Measurements from ENCODE around the gene P2RY6. TPM values are rescaled to one million over a fixed set of nuclear protein-coding genes. Genes with fewer than 3 reads are reported as not detected.

Gene P2RY6
- total RNA-seq, 1 experiment from 2014 or later: 0.80 TPM

DNA sequence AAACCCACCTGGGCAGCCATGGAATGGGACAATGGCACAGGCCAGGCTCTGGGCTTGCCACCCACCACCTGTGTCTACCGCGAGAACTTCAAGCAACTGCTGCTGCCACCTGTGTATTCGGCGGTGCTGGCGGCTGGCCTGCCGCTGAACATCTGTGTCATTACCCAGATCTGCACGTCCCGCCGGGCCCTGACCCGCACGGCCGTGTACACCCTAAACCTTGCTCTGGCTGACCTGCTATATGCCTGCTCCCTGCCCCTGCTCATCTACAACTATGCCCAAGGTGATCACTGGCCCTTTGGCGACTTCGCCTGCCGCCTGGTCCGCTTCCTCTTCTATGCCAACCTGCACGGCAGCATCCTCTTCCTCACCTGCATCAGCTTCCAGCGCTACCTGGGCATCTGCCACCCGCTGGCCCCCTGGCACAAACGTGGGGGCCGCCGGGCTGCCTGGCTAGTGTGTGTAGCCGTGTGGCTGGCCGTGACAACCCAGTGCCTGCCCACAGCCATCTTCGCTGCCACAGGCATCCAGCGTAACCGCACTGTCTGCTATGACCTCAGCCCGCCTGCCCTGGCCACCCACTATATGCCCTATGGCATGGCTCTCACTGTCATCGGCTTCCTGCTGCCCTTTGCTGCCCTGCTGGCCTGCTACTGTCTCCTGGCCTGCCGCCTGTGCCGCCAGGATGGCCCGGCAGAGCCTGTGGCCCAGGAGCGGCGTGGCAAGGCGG is 24.5 kb downstream of the P2RY6 start:
- DNase-seq (ENCODE audit: low read depth): no peak

DNA sequence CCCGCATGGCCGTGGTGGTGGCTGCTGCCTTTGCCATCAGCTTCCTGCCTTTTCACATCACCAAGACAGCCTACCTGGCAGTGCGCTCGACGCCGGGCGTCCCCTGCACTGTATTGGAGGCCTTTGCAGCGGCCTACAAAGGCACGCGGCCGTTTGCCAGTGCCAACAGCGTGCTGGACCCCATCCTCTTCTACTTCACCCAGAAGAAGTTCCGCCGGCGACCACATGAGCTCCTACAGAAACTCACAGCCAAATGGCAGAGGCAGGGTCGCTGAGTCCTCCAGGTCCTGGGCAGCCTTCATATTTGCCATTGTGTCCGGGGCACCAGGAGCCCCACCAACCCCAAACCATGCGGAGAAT is 25.1 kb downstream of the P2RY6 start:
- DNase-seq (ENCODE audit: low read depth): no peak

DNA sequence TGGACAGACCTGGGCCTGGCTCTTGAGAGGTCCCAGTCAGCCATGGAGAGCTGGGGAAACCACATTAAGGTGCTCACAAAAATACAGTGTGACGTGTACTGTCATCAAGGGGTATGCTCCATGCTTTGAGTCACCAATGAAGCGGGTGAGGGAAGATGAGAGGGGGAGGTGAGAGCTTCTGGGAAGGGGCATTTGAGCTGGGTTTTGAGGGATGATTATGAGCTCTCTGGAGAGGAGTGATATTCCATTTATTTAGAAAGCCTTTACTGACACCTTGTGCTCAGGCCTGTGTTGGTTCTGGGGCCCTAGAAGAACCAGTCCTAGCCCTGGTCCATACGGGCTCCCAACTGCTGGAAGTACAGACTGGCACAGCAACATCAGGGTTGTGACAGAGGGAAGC is 25.6 kb downstream of the P2RY6 start:
- DNase-seq (ENCODE audit: low read depth): no peak

DNA sequence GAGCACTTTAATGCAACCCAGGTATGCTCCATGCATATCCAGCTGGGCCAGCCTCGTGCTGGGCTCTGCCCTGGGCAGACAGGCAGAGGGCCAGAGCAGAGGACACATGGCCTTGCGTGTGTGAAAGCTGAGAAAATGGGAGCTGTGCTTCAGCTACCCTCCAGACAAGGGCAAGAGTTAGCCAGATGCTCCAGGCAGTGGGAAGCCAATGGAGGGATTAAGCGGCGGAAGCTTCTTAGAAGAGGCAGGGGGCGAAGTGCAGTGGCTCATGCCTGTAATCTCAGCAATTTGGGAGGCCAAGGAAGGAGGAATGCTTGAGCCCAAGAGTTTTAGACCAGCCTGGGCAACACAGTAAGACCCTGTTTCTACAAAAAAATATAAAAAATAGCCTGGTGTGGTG is 26.1 kb downstream of the P2RY6 start:
- DNase-seq (ENCODE audit: low read depth): no peak

DNA sequence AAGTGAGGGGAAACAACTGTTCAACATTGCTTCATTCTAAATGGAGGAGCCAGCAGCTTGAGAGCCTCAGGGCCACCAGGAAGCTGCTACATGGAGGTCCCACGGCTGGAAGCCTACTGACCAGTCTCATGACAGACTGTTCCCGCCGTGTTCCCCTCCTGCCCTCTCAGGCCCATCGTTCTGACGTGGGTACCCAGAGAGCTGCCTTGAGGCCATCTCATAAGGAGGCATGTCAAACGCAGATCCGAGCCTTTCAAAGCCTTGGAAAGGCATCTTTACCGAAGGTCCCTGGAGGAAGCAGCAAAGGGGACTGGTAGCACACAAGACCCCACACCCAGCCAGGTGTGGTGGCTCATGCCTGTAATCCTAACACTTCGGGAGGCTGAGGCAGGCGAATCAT is 27.6 kb downstream of the P2RY6 start:
- DNase-seq (ENCODE audit: low read depth): no peak

DNA sequence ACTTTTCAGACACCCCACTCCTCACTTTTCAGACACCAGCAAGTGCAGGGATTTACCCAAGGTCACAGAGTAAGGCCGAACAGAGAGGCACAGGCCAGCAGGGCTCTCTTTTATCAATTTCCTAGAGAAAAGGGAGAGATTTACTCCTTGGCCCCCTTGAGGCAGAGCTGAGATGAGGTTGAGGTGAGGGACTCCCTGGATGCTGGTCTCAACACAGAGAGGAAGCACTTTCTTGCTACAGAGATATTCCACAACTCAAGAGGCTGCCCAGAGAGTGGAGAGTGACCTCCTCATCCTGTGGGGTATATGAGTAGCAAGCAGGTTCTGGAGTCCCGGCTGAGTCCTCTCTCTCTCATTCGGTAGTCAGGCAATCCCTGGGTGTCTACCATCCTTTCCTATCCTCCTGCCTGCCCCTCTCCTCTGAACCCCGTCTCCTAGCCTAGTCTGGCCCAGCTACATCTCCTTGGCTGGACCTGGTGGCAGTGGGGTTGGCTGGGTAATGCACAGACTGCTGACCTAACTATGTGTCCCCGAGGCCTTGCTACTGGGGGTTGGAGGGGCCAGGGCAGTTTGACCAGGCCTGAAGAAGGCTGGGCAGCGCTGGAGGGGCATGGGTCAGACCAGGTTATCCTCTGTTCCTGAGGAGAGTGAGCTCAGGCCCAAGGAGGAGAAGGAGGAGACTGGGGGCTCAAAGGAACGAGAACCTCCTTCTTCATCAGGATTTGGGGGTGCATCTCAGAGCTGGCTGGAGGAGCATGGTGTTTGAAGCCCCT is 34.1 kb downstream of the P2RY6 start:
- DNase-seq (ENCODE audit: low read depth): no peak

DNA sequence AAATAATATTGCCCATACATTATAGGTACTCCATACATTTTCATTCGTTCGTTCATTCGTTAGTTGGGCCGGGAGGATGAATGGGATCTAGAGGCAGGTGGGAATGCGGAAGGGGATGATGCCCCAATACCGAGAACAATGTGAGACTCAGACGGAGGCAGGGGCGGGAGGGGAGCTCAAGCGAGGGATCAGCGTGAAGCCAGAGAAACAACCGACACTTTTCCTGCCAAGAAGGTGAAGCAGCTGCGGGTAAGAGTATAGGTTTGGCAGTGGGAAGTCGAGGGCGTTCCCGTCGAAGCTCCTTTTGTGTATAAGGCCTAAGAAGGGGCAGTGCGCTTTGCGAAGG is 34.8 kb downstream of the P2RY6 start:
- DNase-seq (ENCODE audit: low read depth): no peak

DNA sequence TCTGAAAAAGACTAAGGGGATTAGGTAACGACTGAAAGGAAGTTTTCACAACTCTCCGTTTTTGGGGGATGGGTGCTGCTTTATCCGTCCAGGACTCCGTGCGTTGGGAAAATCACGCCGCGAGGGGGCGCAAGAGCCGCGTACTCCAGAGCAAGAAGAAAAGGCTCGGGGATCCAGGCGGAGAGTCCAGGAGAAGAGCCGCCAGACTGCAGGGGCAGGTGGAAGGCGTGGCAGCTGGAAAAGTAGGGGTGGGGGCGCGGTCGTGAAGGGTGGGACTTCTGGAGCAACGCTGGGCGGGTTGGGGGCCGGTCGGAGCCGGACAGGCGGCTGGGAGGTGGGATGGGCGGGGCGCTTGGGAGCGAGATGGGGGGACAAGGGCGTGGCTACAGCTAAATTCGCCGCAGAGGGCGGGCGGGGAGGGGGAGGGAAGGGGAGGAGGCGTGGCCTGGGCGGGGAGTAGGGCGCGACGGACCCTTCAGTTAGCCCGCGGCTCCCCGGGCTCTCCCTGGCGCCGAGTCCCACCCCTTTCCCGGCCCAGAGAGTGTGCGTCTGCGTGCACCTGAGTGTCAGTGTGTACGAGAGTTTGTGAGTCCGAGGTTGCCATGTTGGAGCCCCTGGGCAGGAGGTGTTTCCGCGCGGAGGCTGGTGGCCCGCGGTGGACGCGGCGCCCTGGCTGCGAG is 35.3 kb downstream of the P2RY6 start:
- DNase-seq (ENCODE audit: low read depth): peak; percentile 96

DNA sequence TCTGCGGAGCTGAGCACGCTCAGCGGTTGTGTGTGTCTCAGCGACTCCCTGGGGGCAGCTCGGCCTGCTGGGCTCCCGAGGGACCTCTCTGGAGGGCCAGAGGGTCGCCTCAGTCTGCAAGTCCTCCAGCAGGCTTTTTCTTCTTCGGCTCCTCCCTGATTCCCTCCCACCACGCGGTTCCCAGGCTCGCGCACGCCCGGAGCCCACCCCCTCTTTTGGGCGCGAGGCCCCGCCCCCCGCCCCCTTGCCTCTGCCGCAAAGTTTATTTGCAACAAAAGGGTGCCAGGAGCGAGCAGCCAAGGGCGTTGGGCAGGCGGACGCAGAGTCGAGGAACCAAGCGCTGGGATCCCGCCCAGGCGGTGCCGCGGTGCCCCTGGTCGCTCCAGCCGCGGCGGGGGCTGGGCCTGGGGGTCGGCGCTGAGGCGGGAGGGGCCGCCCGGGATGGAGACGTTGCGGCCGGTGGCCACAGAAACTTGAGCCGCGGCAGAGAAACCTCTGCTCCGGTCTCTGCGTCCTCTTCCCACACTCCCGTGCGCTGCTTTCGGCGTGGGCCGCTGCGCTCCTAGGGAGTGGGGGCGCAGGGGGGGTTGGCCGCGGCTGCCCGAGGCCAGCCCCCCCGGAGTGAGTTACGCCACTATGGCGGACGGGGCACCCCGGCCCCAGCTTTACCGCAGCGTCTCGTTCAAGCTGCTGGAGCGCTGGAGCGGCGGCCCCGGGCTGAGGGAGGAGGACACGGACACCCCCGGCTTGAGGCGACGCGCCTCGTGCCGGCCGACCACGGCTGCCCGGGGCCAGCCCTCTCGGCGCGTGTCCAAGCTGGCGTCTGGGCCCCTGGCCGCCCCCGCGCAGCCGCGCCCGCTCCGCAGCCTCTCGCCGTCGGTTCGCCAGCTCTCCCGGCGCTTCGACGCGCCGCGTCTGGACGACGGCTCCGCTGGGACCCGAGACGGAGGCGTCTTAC is 36.1 kb downstream of the P2RY6 start, which contains the start of gene ARHGEF17:
TSS of gene ARHGEF17 (plus strand) at position 274 of the 958 bp plus-strand sequence. CDS start at position 637, 363 bp downstream.
- DNase-seq (ENCODE audit: low read depth): peak; percentile 84

DNA sequence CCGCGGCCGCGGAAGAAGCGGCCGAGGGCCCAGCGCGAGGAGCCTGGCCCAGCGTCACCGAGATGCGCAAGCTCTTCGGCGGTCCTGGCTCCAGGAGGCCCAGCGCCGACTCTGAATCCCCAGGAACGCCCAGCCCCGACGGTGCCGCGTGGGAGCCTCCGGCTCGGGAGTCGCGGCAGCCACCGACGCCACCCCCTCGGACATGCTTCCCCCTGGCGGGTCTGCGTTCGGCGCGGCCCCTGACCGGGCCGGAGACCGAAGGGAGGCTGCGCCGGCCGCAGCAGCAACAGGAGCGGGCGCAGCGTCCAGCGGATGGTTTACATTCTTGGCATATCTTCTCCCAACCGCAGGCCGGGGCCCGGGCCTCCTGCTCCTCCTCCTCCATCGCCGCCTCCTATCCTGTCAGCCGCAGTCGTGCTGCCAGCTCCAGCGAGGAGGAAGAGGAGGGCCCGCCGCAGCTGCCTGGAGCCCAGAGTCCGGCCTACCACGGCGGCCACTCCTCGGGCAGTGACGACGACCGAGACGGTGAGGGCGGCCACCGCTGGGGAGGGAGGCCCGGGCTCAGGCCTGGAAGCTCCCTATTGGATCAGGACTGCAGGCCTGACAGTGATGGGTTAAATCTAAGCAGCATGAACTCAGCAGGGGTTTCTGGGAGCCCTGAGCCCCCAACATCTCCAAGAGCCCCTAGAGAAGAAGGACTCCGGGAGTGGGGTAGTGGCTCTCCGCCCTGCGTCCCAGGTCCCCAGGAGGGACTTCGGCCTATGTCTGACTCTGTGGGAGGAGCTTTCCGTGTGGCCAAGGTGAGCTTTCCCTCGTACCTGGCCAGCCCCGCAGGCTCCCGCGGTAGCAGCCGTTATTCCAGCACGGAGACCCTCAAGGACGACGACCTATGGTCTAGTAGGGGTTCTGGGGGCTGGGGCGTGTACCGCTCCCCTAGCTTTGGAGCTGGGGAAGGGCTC is 37.1 kb downstream of the P2RY6 start:
- DNase-seq (ENCODE audit: low read depth): peak; percentile 96

DNA sequence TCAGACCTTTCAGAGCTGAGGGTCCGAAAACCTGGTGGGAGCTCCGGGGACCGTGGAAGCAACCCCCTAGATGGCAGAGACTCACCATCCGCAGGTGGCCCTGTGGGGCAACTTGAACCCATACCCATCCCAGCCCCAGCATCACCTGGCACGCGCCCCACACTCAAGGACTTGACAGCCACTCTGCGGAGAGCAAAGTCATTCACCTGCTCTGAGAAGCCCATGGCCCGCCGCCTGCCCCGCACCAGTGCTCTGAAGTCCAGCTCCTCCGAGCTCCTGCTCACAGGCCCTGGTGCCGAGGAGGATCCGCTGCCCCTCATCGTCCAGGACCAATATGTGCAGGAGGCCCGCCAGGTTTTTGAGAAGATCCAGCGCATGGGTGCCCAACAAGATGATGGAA is 37.9 kb downstream of the P2RY6 start:
- DNase-seq (ENCODE audit: low read depth): no peak

DNA sequence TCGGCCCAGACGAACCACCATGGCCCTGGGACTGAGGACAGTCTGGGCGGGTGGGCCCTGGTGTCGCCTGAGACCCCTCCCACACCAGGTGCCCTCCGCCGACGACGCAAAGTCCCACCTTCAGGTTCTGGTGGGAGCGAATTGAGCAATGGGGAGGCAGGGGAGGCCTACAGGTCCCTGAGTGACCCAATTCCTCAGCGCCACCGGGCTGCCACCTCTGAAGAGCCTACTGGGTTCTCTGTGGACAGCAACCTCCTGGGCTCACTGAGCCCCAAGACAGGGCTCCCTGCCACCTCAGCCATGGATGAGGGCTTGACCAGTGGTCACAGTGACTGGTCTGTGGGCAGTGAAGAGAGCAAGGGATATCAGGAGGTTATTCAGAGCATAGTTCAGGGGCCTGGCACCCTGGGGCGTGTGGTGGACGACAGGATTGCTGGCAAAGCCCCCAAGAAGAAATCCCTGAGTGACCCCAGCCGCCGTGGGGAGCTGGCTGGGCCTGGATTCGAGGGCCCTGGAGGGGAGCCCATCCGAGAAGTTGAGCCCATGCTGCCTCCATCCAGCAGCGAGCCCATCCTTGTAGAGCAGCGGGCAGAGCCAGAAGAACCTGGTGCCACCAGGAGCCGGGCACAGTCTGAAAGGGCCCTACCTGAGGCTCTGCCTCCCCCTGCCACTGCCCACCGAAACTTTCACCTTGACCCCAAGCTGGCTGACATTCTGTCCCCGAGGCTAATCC is 38.7 kb downstream of the P2RY6 start:
- DNase-seq (ENCODE audit: low read depth): no peak

DNA sequence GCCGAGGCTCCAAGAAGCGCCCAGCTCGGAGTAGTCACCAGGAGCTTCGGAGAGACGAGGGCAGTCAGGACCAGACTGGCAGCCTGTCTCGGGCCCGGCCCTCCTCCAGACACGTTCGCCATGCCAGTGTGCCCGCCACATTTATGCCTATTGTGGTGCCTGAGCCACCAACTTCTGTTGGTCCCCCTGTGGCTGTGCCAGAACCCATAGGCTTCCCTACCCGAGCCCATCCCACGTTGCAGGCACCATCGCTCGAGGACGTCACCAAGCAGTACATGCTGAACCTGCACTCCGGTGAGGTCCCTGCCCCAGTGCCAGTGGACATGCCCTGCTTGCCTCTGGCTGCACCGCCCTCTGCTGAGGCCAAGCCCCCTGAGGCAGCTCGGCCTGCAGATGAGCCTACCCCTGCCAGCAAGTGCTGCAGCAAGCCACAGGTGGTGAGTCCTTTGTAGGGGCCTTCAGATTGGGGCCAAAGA is 39.3 kb downstream of the P2RY6 start:
- DNase-seq (ENCODE audit: low read depth): no peak

DNA sequence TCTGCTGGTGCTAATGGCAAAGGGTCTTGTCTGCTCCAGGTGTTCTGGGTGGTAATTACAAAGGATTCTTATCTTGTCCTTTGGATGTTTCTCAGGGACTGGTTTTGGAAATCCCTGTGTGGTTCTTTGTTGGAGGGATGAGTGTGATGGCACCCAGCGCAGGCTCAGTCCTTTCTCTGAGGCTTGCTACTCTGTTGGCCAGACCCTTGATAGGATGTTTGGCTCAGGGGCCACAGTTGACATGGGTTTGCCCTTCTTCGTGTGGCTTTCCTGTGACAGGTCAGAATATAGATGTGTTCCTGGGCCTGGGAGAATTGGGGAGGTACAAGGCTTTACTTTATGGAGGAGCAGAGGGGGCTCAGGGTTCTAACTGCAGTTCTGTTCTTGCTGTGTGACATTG is 39.9 kb downstream of the P2RY6 start:
- DNase-seq (ENCODE audit: low read depth): no peak

DNA sequence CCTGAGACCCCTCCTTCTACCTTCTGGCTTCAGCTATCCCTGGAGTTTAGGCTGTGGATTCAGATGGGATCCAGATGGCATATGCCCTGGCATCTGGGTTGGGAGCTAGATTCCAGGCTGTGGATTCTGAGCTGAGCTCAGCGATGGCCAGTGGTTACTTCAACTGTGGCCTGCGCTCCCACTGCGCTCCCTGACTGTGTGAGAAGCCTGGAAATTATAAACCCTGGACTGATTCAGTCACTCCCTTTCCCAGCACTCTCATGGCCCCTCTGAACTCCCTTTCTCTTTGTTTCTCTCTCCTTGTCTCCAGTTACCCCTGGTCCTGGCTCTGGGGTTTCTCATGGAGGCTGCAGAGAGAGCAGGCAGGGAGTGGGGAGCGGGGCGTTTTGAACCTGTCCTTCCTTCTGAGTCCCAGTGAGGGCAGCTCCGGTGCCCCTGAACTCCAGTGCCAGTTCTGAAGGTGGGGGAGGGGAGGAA is 40.8 kb downstream of the P2RY6 start:
- DNase-seq (ENCODE audit: low read depth): no peak

DNA sequence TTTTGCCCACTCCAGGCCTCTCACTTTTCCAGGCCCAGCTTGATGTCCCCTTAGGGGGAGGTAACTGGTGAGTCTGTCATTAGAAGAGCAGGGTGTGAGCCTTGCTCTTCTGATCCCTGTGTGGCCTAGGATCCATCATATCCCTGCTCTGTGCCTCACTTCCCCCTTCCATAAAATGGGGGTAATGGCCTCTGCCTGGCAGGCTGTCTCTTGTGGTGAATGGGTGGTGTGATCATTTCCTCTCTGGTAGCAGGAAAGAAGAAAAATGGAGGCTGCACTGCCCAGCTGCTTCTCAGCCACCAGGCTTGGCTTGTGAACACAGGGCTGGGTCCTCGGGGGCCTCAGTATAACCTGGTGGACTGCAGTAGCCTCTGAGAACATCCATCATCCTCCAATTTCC is 41.5 kb downstream of the P2RY6 start:
- peak; percentile 27 for DNase-seq (ENCODE audit: low read depth)

DNA sequence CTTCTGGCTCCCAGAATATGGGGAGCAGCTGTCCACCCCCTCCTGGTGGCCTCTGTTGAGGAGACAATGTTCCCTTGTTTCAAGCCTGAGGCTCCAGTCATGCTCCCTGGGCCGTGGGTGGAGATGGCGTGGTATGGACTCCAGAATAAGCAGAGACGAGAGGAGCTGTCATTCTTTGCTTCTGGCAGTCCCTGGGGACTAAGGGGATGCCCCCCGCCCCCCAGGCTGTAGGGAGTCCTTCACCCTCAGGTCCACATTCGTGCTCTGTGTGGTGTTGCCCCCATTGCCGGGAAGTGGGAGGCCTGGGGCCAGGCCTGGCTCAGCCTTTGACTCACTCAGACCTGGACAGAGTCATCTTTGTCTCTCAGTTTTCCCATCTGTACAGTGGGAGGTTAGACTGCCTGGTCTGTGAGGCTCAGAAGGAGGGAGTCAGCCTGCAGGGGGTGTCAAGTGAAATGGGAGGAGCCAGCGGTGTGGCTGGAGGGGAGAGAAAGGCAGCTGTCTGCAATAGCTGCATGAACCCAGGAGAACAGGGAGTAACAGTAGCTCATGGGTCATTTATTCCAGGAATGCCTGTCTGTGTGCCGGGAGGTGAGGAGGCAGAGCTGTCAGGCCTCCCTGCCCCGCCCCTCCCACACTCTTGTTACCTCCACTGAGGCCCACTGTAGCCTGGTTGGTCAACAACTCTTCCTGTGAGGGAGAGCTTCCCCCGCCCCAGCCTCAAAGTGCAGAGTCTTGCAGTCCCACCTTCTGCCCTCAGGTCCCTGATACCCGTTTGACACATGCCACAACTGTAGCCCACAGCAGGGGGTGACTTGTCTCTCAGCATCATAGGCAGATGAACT is 42.2 kb downstream of the P2RY6 start:
- DNase-seq (ENCODE audit: low read depth): peak; percentile 57

DNA sequence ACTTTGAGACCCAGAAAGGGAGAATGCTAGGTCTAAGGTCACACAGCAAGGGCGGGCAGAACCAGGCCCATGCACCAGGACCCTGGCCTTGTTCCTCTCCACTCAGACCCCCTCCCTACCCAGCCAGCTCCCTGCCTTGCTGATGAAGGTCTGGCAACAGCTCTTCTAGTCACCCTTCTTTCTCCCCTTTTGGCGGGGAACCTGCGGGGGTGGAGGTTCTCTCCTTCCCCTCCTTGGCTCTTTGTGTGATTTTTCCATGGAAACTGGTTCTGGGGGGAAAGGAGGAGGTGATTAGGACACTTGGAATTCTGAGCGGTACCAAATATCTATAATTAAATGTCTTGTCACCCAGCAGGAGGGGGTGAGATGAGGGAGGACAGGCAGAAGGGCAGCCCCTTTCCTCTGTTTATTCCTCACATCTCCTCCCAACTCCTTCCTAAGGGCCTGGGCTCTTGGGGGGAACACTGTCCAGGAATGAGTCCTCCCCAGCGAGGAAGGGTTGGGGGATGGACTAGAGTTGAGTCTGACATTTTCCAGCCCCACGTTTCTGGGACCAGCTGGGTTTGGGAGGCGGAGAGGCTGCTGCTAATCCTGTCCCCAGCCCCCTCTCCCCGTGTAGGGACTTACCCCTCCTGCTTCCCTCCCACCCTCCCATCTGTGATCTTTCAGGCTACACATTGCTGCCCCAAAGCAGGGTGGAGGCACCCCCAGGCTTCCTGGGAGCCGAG is 43.3 kb downstream of the P2RY6 start:
- DNase-seq (ENCODE audit: low read depth): no peak
